K562 (cell line): ENCODE data around the gene FTH1. TPM values are rescaled to one million over a fixed set of nuclear protein-coding genes. Genes with fewer than 3 reads are reported as not detected.

Experiments used
- ATF3 ChIP-seq, 2 experiments: fragments of 450-650 bp in 1 of 2; sonication (generic) in 1 of 2; formaldehyde crosslinking in 1 of 2; IDR thresholded peaks in 1 of 2; conservative IDR thresholded peaks in 1 of 2; 2 replicates each; pipeline versions ENCODE4 v1.6.1 to v1.8.1; 2016 to 2023; ENCODE audit warnings: mild to moderate bottlenecking in 2 of 2, moderate library complexity in 2 of 2, inconsistent platforms in 1 of 2, missing genetic modification reagents in 1 of 2
- GATAD2A ChIP-seq: fragments of 450-650 bp; IDR thresholded peaks from 2 replicates; pipeline ENCODE4 v1.6.1; 2017
- ILK ChIP-seq: fragments of 450-650 bp; IDR thresholded peaks from 2 replicates; pipeline ENCODE4 v1.6.1; 2016; ENCODE audit warnings: missing genetic modification characterization, low read depth, mild to moderate bottlenecking, missing compliant biosample characterization, moderate library complexity, borderline replicate concordance
- MCM5 ChIP-seq: fragments of 450-650 bp; IDR thresholded peaks from 2 replicates; pipeline ENCODE4 v1.6.1; 2016; ENCODE audit warnings: low read depth
- MECOM ChIP-seq: fragments of 250-450 bp; sonication (Bioruptor Pico); IDR thresholded peaks from 2 replicates; pipeline ENCODE4 v1.8.0; 2022; ENCODE audit warnings: inconsistent platforms
- MEF2D ChIP-seq: conservative IDR thresholded peaks from 2 replicates; pipeline ENCODE4 v1.6.1; 2016; ENCODE audit warnings: low read depth, missing genetic modification characterization, missing compliant biosample characterization
- MYNN ChIP-seq, 2 experiments: sonication (generic); formaldehyde crosslinking in 1 of 2; IDR thresholded peaks; 2 replicates each; pipeline versions ENCODE4 v1.5.0 to v1.6.1; 2016 to 2020; ENCODE audit warnings: antibody characterized with exemption in 1 of 2, missing genetic modification reagents in 1 of 2
- RBFOX2 ChIP-seq: fragments of 200-400 bp; formaldehyde crosslinking; IDR thresholded peaks from 2 replicates; pipeline ENCODE4 v1.6.1; 2017; ENCODE audit warnings: low read depth, mild to moderate bottlenecking, low read length, moderate library complexity
- RBM39 ChIP-seq: fragments of 200-400 bp; formaldehyde crosslinking; optimal IDR thresholded peaks from 2 replicates; pipeline ENCODE3; 2018; ENCODE audit warnings: low read depth, low read length
- SP2 ChIP-seq: IDR thresholded peaks from 2 replicates; pipeline ENCODE4 v1.6.1; 2011; ENCODE audit warnings: mild to moderate bottlenecking, low read depth, low read length, moderate library complexity; ENCODE audit not compliant: poor library complexity, severe bottlenecking; ENCODE audit errors: extremely low read depth
- SREBF1 ChIP-seq: fragments of 150-350 bp; IDR thresholded peaks from 2 replicates; pipeline ENCODE4 v1.6.1; 2014; ENCODE audit warnings: antibody characterized with exemption, low read depth, low read length, borderline replicate concordance
- SRF ChIP-seq, 2 experiments: fragments of 250-450, 450-650 bp in 1 of 2; sonication (Bioruptor Pico) in 1 of 2; sonication (generic) in 1 of 2; formaldehyde crosslinking; IDR thresholded peaks; 2 replicates each; pipeline versions ENCODE4 v1.5.0 to v1.5.1; 2020 to 2022; ENCODE audit warnings: mild to moderate bottlenecking in 1 of 2, missing genetic modification reagents in 1 of 2
- WHSC1 ChIP-seq: IDR thresholded peaks from one replicate; pipeline ENCODE4 v1.6.1; 2012; ENCODE audit warnings: low read length, control low read depth, inconsistent platforms
- ZBTB9 ChIP-seq: fragments of 450-650 bp; formaldehyde crosslinking; IDR thresholded peaks from 2 replicates; pipeline ENCODE4 v1.4.0; 2020; ENCODE audit warnings: mild to moderate bottlenecking, moderate library complexity
- ZC3H8 ChIP-seq: fragments of 450-650 bp; IDR thresholded peaks from 2 replicates; pipeline ENCODE4 v1.6.1; 2017
- ZNF165 ChIP-seq: fragments of 250-450 bp; sonication (Bioruptor Pico); IDR thresholded peaks from 2 replicates; pipeline ENCODE4 v1.4.0; 2020; ENCODE audit warnings: borderline replicate concordance
- ZNF174 ChIP-seq: fragments of 250-450 bp; sonication (Bioruptor Pico); IDR thresholded peaks from 2 replicates; pipeline ENCODE4 v1.4.0; 2020; ENCODE audit warnings: mild to moderate bottlenecking
- ZNF41 ChIP-seq: fragments of 250-450 bp; sonication (Bioruptor Pico); conservative IDR thresholded peaks from 2 replicates; pipeline ENCODE4 v1.4.0; 2020; ENCODE audit warnings: mild to moderate bottlenecking
- ZNF561 ChIP-seq: fragments of 450-650 bp; formaldehyde crosslinking; conservative IDR thresholded peaks from 2 replicates; pipeline ENCODE4 v1.4.0; 2020; ENCODE audit warnings: mild to moderate bottlenecking, moderate library complexity
- ZNF778 ChIP-seq: fragments of 450-650 bp; formaldehyde crosslinking; IDR thresholded peaks from 2 replicates; pipeline ENCODE4 v1.4.0; 2020; ENCODE audit warnings: mild to moderate bottlenecking, moderate library complexity
- polyA plus RNA-seq, 8 experiments: library from polyadenylated mRNA; depleted of rRNA in 4 of 8; stranded (reverse) in 5 of 8; unstranded in 3 of 8; fragments of >200 nt; fragmentation: Nextera tagmentation in 2 of 8; fragmentation: Illumina TruSeq in 1 of 8; extraction: Ambion mirVana in 2 of 8; extraction: Trizol in 1 of 8; gene quantifications; 2 replicates each; pipeline versions ENCODE4 v1.2.1 to v1.2.3, GENCODE V29; 2011 to 2014; ENCODE audit warnings: inconsistent platforms in 1 of 8, missing spikeins in 1 of 8
- total RNA-seq, 7 experiments: library from RNA; depleted of rRNA in 6 of 7; stranded (reverse); fragments of >200 nt in 6 of 7; fragmentation: Illumina TruSeq in 2 of 7; extraction: Trizol in 2 of 7; gene quantifications; 2 replicates each; pipeline versions ENCODE4 v1.2.1 to v1.2.3, GENCODE V29; 2011 to 2021; ENCODE audit warnings: low replicate concordance in 1 of 7
- TF ChIP-seq, protein P1 (sequence below): sonication (generic); formaldehyde crosslinking; IDR thresholded peaks from 2 replicates; pipeline ENCODE4 v1.9.0; 2022; ENCODE audit warnings: mild to moderate bottlenecking, missing genetic modification reagents
- TF ChIP-seq, protein P2 (sequence below): fragments of 250-450 bp; sonication (Bioruptor Pico); IDR thresholded peaks from 2 replicates; pipeline ENCODE4 v1.6.1; 2021; ENCODE audit warnings: mild to moderate bottlenecking
- TF ChIP-seq, protein P3 (sequence below): fragments of 250-450 bp; sonication (Bioruptor Pico); IDR thresholded peaks from 2 replicates; pipeline ENCODE4 v1.4.0; 2020; ENCODE audit warnings: borderline replicate concordance

FTH1 gene
- total and polyA plus RNA-seq, 9 of the 15 experiments (the other 6 are each of a cell fraction or from before 2014, with no cell fraction given) = 370 to 3,146 (median 802) TPM

DNA sequence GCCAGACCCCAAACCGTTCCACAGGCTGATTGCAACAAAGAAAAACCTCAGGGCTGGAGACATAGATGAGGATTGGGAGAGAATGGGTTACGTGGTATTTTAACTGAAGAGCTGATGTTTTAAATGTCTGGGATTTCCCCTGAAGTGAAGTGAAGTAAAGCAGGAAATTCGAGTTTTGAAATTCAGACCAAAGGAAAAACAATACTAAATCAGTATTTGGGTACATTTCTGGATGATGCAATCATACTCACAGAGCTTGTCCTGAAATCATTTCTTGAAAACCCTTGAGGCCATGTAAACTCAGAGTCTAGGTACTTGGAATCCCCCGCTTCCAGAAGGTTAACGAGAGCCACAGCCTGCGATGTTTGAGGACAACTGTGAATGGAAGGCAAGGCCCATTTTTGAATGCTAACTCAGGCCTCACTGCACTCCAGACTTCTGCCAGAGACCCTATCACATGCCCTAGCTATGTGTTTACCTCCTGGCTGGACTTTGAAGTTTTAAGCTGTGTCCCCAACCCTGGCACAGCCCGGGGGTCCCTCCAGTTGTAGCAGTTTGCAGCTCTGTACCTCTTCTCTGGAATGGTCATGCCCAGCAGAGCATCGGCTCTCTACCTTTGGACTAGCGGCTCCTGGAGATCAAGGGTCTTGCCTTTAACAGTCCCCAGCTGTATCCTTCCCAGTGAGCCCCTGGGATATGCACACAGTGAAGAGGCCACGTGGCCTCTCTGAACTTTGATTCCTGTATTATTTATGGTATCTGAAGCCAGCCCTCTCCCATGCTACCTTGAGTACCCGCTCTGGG lies 5.4 kb upstream of the FTH1 start (continued):
- TF ChIP-seq ATF3 (IDR thresholded peaks at IDR 0.05) (peak; percentile 97), ATF3 (CRISPR knock-in tag; conservative IDR thresholded peaks at IDR 0.05) (no peak), WHSC1 (no peak), GATAD2A (no peak), MECOM (CRISPR knock-in tag) (no peak), SP2 (no peak), RBFOX2 (peak; percentile 25; the same call in 1 of the 2 replicates), ZNF561 (CRISPR knock-in tag) (no peak), SREBF1 (no peak), MEF2D (tag) (0 out of 2 replicates have a peak, but pooled peaks have one; percentile 8), ZBTB9 (CRISPR knock-in tag) (no peak), RBM39 (no peak), ZC3H8 (no peak), MCM5 (no peak), ILK (tag) (no peak), ZNF165 (no peak), SRF (CRISPR knock-in tag; IDR thresholded peaks at IDR 0.05) (no peak), ZNF41 (CRISPR knock-in tag) (no peak), MYNN (IDR thresholded peaks at IDR 0.05) (no peak), MYNN (CRISPR knock-in tag; IDR thresholded peaks at IDR 0.05) (no peak), ZNF174 (CRISPR knock-in tag) (no peak), ZNF778 (CRISPR knock-in tag) (no peak)
- TF ChIP-seq, protein P1, sequence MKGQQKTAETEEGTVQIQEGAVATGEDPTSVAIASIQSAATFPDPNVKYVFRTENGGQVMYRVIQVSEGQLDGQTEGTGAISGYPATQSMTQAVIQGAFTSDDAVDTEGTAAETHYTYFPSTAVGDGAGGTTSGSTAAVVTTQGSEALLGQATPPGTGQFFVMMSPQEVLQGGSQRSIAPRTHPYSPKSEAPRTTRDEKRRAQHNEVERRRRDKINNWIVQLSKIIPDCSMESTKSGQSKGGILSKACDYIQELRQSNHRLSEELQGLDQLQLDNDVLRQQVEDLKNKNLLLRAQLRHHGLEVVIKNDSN = no peak
- TF ChIP-seq, protein P2, sequence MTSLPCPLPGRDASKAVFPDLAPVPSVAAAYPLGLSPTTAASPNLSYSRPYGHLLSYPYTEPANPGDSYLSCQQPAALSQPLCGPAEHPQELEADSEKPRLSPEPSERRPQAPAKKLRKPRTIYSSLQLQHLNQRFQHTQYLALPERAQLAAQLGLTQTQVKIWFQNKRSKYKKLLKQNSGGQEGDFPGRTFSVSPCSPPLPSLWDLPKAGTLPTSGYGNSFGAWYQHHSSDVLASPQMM (CRISPR knock-in tag) = no peak
- TF ChIP-seq, protein P3, sequence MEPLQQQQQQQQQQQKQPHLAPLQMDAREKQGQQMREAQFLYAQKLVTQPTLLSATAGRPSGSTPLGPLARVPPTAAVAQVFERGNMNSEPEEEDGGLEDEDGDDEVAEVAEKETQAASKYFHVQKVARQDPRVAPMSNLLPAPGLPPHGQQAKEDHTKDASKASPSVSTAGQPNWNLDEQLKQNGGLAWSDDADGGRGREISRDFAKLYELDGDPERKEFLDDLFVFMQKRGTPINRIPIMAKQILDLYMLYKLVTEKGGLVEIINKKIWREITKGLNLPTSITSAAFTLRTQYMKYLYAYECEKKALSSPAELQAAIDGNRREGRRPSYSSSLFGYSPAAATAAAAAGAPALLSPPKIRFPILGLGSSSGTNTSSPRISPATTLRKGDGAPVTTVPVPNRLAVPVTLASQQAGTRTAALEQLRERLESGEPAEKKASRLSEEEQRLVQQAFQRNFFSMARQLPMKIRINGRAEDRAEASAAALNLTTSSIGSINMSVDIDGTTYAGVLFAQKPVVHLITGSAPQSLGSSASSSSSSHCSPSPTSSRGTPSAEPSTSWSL = no peak
